Measurements from ENCODE around the gene BEGAIN.
"Not testable (repeated sequence)": the region's sequence is repeated elsewhere in the genome, so short reads cannot be mapped to it uniquely, and the experiment has no call there.

The BEGAIN gene

DNA sequence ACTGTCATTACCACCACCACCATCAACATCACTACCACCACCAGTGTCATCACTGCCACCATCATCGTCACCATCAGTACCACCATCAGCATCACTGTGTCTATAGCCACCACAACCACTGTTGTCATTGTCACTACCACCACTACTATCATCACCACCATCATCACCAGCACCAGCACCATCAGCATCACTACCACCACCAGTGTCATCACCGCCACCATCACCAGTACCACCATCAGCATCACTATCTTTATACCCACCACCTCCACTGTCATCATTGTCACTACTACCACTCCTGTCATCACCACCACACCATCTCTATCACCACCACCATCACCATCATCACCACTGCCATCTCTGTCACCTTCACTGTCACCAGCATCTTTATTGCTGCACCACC is 60.6 kb downstream of the BEGAIN start:
- DNase-seq (ENCODE audit: low read depth in 2 of 2, low spot score in 1 of 2) = no peak

- DNase-seq (ENCODE audit: low read depth in 2 of 2, low spot score in 1 of 2) = no peak
Observed at GRCh38 chr14:100526057-100526456, 61.2 kb downstream of the BEGAIN start.

GRCh38 chr14:100525615-100526014 is 61.6 kb downstream of the BEGAIN start:
- no peak for DNase-seq (ENCODE audit: low read depth in 2 of 2, low spot score in 1 of 2)

DNA sequence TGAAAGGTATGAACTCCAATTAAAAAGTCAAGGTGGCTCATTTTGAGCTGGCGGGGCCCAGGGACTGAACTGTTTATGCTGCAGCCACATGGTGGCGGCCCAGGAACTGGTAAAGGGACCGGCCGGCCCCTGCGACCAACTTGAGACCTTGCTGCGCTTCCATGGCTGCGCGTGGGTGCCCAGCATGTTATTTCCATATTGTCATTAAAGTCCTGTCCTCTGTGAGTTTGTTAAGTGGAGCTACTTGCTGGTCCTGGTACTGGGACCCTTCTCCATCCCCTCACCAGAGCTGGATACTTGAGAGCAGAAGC is 62.3 kb downstream of the BEGAIN start:
- no peak for DNase-seq (ENCODE audit: low read depth in 2 of 2, low spot score in 1 of 2)

- no peak for DNase-seq (ENCODE audit: low read depth in 2 of 2, low spot score in 1 of 2)
Observed at GRCh38 chr14:100524233-100524932, 62.8 kb downstream of the BEGAIN start.

DNA sequence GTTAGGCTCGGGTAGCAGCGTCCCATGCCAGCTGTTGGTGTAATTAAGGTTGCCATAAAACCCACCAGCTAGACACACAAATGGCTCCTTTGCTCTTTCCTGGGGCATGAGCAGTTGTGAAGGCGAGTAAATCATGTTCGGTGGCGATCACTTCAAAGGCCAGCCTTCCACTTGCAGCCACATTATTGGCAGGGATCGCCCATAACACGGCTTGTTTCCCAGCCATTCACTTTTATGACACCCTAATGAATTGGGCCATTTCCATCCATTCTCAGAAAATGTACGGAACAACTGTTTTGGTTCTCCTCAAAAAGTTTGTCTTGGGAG is 63.4 kb downstream of the BEGAIN start:
- no peak for DNase-seq (ENCODE audit: low read depth in 2 of 2, low spot score in 1 of 2)

- DNase-seq (ENCODE audit: low read depth in 2 of 2, low spot score in 1 of 2) = no peak
Observed at GRCh38 chr14:100523131-100523842, 63.9 kb downstream of the BEGAIN start.

DNA sequence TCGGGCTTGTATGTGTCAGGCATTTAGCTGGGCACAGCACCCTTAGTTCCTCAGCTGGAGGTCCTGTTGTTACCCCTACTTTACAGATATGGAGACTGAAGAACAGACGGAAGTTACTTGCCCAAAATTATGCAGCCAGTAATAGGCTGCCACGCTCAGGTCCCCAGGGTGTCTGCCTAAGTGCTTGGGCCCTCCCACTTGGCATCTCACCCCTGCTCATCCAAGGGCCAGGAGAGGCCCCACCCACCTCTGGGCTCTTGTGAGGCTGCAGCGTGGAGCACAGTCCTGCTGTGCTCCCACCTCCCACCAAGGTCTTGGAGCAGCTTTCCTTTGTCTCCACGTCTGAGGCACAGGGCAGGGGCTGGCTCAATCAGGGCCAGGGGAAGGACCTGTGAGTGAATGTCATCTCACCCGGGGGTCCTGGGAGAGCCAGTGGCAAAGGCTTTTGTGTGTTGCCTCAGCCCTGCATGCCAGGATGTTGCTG is 64.6 kb downstream of the BEGAIN start:
- no peak for DNase-seq (ENCODE audit: low read depth in 2 of 2, low spot score in 1 of 2)

- not testable (repeated sequence) for DNase-seq (ENCODE audit: low read depth in 2 of 2, low spot score in 1 of 2)
Observed at GRCh38 chr14:100506053-100506452, 81.2 kb downstream of the BEGAIN start.

GRCh38 chr14:100504372-100505078 is 82.7 kb downstream of the BEGAIN start:
- DNase-seq (ENCODE audit: low read depth in 2 of 2, low spot score in 1 of 2) = no peak

- no peak for DNase-seq (ENCODE audit: low read depth in 2 of 2, low spot score in 1 of 2)
Observed at GRCh38 chr14:100503251-100503650, 84.0 kb downstream of the BEGAIN start.

DNA sequence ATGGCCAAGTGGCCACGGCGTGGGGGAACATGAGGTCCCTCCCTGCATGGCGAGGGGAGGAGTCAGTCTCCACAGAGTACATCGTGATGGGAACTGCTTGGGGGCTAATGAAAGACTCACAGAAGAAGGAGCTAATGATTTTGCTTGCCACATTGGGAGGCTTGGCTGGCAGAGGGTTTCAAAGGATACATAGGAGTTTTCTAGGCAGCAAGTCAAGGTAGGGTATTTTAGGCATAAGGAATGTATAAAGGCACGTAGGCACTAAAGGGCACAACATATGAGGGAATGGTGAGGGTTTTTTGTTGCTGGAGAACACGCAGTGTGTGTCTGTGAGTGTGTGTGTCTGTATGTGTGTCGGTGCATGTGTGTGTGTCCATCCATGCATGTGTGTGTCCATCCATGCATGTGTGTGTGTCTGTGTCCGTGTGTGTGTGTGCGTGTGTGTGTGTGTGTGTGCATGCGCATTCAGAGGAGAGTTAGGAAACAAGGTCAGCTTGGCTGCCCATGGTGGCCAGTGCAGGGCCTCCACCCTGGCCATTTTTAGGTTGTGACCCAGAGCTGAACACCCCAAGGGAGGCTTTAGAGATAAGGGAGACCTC is 84.5 kb downstream of the BEGAIN start:
- DNase-seq (ENCODE audit: low read depth in 2 of 2, low spot score in 1 of 2) = no peak

DNA sequence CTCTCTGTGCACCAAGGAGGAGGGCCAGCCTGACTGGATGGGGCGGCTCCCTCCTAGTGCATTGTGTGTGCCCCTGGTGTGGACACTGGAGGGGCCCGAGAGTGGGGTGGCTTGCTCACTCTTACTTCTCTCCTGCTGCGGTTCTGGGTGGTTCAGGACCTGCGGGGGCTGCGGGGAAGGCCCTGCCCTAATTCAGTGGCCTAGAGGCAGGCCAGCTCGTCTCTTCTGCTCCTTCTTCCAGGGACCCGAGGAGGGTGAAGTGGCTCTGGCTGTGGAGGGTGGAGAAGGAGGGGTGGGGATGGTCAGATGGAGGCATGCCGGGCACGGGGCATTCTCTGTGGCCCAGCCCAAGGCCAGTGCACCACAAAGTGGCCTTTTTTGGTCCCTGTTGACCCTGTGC is 87.1 kb downstream of the BEGAIN start:
- no peak for DNase-seq (ENCODE audit: low read depth in 2 of 2, low spot score in 1 of 2)

- no peak for DNase-seq (ENCODE audit: low read depth in 2 of 2, low spot score in 1 of 2)
Observed at GRCh38 chr14:100498068-100498467, 89.1 kb downstream of the BEGAIN start.

DNA sequence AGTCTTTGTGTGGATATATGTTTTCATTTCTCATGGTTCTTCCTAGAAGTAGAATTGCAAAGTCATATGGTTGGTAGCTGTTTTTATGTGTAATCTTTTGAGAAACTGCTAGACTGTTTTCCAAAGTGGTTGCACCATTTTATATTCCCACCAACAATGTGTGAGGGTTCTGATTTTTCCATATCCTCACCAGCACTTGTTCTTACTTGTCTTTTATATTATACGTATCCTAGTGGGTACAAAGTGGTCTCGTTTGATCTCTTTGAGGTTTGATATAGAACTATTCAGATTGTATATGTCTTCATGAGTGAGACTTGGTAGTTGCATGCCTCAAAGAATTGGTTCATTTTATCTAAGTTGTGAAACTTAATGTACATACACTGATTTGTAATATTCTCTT is 91.3 kb downstream of the BEGAIN start:
- DNase-seq (ENCODE audit: low read depth in 2 of 2, low spot score in 1 of 2) = no peak

GRCh38 chr14:100494645-100495044 is 92.6 kb downstream of the BEGAIN start:
- no peak for DNase-seq (ENCODE audit: low read depth in 2 of 2, low spot score in 1 of 2)

- no peak for DNase-seq (ENCODE audit: low read depth in 2 of 2, low spot score in 1 of 2)
Observed at GRCh38 chr14:100490252-100490651, 97.0 kb downstream of the BEGAIN start.

DNA sequence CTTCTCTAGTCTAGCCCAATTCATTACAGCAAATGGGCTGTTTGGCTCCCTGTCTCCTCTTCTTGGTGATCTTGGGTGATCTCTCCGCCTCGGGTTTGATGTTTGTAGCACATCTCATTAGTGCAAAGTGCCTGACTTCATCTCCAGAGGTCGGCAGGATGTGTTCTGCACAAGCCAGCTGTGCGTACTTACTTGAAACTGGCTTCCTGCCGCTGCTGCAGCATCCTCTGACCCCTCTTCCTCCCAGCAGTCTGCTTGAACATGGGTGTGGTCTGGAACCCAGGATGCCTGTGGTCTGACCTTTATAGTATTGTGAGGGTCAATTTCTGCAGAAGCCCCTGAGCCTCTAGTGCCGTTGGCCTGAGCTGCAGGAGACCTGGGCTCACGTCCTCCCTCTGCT is 99.2 kb downstream of the BEGAIN start:
- DNase-seq (ENCODE audit: low read depth in 2 of 2, low spot score in 1 of 2) = no peak

GRCh38 chr14:100487304-100487703 is 99.9 kb downstream of the BEGAIN start:
- no peak for DNase-seq (ENCODE audit: low read depth in 2 of 2, low spot score in 1 of 2)

Measured in stimulated activated CD8-positive, alpha-beta memory T cell treated with anti-CD3 and anti-CD28 coated beads, Interleukin-4, amount 100 ng/mL, for 1 hour (primary cell).